HG03342 (cell line): Measurements from ENCODE around the gene WDR87.
A peak's percentile ranks its signal among the peaks of the same experiment; 100 is the strongest.
"Not testable (repeated sequence)": the region's sequence is repeated elsewhere in the genome, so short reads cannot be mapped to it uniquely, and the experiment has no call there.

Experiments used
- ATAC-seq: cut with Tn5 transposase; IDR thresholded peaks from one replicate; pipeline ENCODE4 v1.9.1; 2021; ENCODE audit warnings: mild to moderate bottlenecking, moderate library complexity; ENCODE audit not compliant: unreplicated experiment

The WDR87 gene

DNA sequence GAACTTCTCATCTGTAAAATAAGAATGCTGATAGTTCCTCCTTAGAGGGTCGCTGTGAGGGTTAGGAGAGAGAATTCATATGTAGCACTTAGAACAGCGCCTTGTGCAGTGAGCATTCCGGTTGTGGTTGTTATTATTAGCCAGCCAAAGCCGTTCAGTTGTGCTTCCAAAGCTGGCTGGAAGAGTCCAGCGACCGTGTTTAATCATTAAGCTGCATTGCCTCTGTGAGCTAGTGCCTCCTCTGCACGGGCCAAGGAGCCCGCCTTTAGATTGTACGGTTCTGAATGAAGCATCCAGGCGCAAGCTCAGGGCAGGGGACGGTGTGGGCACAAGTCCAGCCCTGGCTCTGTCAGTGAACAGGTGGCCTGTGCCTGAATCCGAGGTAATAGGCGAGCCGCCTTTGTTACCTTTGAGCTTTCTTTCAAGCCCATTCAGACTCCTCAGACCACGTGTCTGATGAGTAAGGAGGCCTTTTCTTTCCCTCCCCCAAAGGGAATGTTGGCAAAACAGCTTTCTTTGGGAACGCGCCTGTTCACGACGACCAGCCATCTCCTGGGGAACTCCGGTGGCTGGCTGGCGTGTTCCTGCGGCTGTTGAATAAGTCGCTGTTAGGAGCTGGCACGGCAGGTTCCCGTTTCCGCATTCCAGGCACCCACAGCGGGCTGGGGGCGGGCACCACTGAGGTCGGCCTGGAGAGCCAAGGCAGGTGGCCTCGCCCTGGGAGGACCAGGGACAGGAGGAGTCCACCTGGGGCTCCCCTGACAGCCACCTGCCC lies 25.7 kb upstream of the WDR87 start:
- ATAC-seq: no peak

DNA sequence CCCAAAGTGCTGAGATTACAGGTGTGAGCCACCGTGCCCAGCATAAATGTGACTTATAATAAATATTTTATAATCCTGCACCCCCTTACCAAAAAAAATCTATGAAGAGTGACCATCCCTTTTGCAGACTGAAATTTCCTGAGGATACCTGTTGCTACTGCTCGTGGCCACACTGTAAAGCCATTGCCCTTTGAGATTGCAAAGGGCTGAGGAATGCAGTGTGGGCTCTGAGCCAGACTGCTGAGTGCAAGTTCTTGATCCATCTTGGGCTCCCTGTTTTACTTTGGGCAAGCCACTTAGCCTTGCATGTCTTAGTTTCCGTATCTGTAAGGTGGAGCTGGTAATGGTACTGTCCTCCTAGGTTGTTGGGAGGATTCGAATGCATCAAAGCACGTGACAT lies 24.0 kb upstream of the WDR87 start:
- ATAC-seq: no peak

- ATAC-seq: no peak
Measured at GRCh38 chr19:37929355-37929923, 23.0 kb upstream of the WDR87 start.

GRCh38 chr19:37928527-37929286 lies 22.3 kb upstream of the WDR87 start:
- no peak for ATAC-seq

DNA sequence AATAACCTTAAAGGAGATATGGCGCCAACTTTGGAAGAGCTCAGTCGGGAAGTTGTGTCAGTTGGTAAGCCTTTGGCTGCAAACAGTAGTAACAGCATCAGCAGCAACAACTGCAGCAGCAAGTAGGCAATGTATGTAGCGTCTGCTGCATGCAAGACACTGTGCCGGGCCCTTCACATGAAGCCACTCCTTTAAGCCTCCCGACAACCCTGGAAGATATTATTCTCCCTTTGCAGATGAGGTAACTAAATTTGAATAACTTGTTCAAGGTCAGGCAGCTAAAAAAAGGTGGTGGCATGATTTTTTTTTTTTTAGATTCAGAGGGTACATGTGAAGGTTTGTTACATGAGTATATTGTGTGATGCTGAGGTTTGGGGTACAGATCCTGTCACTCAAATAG lies 20.3 kb upstream of the WDR87 start:
- no peak for ATAC-seq

GRCh38 chr19:37926255-37926654 lies 19.9 kb upstream of the WDR87 start:
- ATAC-seq: no peak

GRCh38 chr19:37925212-37925611 lies 18.8 kb upstream of the WDR87 start:
- ATAC-seq: no peak

DNA sequence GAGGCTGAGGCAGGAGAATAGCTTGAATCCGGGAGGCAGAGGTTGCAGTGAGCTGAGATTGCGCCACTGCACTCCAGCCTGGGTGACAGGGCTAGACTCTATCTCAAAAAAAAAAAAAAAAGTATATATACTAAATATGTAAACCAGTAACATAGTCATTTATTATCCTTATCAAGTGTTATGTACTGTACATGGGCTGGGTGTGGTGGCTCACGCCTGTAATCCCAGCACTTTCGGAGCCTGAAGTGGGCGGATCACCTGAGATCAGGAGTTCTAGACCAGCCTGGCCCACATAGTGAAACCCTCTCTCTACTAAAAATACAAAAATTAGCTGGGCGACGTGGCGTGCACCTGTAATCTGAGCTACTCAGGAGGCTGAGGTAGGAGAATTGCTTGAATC lies 18.2 kb upstream of the WDR87 start:
- not testable (repeated sequence) for ATAC-seq

GRCh38 chr19:37920591-37921450 lies 14.4 kb upstream of the WDR87 start:
- ATAC-seq: no peak

DNA sequence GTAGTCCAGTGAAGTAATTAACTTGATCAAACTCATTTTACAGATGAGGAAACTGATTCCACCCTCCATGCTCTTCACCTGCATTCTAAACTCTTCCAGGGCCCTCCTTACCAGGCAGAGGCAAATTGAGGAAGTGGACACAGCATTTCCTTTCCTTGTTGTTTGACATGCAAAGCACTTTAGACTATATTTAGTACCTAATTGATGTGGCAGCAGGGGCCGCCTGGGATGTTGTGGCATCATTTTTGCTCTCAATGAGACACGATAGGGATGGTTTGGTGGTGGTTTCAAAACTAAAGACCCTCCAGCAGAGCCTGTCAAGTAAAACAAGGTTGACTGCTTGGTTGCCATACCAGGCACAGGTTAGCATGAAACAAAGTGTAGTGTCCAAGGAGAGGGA lies 8.5 kb upstream of the WDR87 start:
- peak; percentile 56 for ATAC-seq

- ATAC-seq: no peak
Measured at GRCh38 chr19:37909661-37910199, 3.3 kb upstream of the WDR87 start.

- ATAC-seq: no peak
Measured at GRCh38 chr19:37907735-37908455, 1.5 kb upstream of the WDR87 start.

DNA sequence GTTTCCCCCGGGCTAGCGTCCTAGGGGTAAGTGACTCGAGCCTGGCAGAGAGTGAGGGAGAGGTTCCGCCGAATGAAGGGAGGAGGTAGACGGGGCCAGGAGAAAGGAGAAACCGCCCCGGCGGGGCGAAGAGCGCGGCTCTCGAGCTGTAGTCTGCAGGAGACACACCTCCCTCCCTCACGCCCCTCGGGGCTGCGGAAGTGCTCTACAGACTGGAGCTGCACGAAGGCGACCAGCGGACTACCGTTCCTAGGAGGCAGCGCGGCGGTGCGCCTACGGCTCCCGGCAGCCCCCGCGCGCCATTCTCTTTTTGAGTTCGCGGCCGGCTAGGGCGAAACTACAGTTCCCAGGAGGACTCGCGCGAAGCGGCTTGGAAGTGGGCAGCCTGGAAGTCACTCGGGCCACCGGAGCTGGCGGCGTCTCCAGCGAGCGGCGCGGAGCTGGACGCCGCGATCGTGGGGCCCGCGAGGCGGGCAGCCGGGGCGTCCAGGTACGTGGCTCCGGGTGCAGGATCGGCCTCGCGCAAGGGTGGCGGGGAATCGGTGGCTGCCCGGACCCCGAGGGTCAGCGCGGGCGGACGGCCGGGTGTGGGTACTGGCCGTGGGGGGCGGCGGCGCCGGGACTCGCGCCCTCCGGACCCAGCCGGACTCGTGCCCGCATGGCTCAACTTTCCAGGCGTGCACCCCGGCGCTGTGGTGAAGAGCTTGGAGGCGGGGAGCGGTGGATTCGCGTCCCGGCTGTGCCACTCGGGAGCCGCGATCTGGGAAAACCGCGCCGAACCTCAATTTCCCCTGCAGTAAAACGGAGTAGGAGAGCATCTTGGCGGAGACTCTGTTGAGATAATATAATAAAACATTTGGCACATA lies 708 bp upstream of the WDR87 start, which contains the start of gene SIPA1L3:
Gene SIPA1L3 (plus strand): TSS at position 340 of the 866 bp plus-strand sequence. CDS start 174,358 bp downstream, outside the sequence.
- peak; percentile 83 for ATAC-seq

DNA sequence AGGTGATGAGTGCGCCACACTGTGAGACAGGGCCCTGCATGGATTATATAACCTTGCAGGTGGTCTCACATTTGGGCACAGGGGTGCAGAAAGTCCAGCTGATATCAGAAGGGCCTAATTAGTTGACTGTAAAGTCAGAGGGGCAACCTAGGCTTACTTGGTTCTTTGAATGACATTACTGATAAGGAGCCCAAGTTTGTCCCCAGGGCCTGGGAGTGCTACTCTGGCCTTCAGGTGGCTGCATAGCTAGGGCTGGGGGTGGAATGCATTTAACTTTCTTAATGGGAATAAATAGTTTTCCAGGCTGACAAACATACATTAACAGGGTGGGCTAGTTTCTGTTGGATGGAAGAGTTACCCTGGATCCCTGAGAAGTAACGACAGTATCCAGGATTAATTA lies 3.3 kb downstream of the WDR87 start:
- no peak for ATAC-seq

DNA sequence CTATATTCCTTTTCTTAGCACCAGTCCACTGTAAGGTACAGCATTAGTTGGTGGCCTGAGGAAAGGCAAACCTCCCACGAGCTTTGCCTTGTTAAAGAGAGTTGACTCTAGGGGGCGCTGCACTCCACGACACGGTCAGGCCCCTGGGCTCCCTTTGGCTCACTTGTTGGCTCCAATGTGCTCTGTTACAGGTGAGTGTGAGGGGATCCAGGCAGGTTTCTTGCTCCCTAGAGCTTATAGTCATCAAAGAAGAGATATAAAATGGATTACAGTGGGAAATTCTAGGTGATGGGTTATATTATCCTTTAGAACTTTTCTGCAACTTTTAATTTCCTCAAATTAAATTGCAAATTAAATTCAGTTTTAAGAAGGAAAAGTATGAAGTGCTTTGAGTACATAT lies 3.7 kb downstream of the WDR87 start:
- ATAC-seq: no peak

DNA sequence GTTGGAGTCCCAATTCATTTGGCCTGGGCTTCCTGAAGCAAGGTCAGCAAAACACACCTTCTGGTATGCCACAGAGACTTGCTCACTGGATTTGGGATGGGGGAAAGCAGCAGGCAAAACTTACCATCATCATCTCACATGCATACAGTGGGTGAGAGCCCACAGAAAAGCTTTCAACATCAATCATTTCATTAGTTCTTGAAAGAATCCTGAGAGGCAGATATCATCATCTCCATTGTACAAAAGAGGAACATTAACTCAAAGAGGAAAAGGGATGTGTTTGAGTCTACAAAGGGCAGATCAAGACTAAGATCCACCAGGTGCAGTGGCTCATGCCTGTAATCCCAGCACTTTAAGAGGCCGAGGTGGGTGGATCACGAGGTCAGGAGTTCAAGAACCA lies 6.4 kb downstream of the WDR87 start:
- no peak for ATAC-seq

GRCh38 chr19:37899453-37899852 lies 6.9 kb downstream of the WDR87 start:
- ATAC-seq: no peak

- no peak for ATAC-seq
Measured at GRCh38 chr19:37896180-37896579, 10.2 kb downstream of the WDR87 start.
